Mesodermal cell (in vitro differentiated cells): ENCODE data around the gene LDLRAP1.
"Not testable (repeated sequence)": the region's sequence is repeated elsewhere in the genome, so short reads cannot be mapped to it uniquely, and the experiment has no call there.

Experiments
- H3K27ac ChIP-seq: 2 replicates; pipeline ENCODE4 v1.7.0; 2013; ENCODE audit warnings: mild to moderate bottlenecking, low read depth, low read length, moderate library complexity; ENCODE audit not compliant: severe bottlenecking
- H3K36me3 ChIP-seq: 2 replicates; pipeline ENCODE4 v1.7.1; 2013; ENCODE audit warnings: mild to moderate bottlenecking, low read length, moderate library complexity; ENCODE audit not compliant: control insufficient read depth, insufficient read depth
- H3K4me1 ChIP-seq: one replicate; pipeline ENCODE4 v1.7.1; 2013; ENCODE audit warnings: mild to moderate bottlenecking, low read length; ENCODE audit not compliant: insufficient read depth, control insufficient read depth, poor library complexity, severe bottlenecking
- H3K4me3 ChIP-seq: 2 replicates; pipeline ENCODE4 v1.7.0; 2013; ENCODE audit warnings: low read length, control low read depth, mild to moderate bottlenecking; ENCODE audit not compliant: insufficient read depth, poor library complexity, severe bottlenecking; ENCODE audit errors: extremely low read depth
- H3K9me3 ChIP-seq: 2 replicates; pipeline ENCODE4 v1.7.1; 2013; ENCODE audit warnings: mild to moderate bottlenecking, low read length, moderate library complexity; ENCODE audit not compliant: control insufficient read depth
- WGBS, 2 experiments: methylation state at CpG; one replicate each; pipeline ENCODE4 v1.1.5; 2013; ENCODE audit warnings: missing lambda C conversion rate in 2 of 2; ENCODE audit not compliant: insufficient coverage in 2 of 2; 5-methylcytosine and 5-hydroxymethylcytosine counted together

LDLRAP1 gene

GRCh38 chr1:25506566-25507463, 36.6 kb upstream of the LDLRAP1 start:
- H3K9me3 ChIP-seq, H3K36me3 ChIP-seq, H3K4me1 ChIP-seq, H3K27ac ChIP-seq, H3K4me3 ChIP-seq: not testable (repeated sequence)
- WGBS, 2 experiments = 39 to 52% methylated on average over 20 to 24 of the region's 37 CpGs

- H3K9me3 ChIP-seq = no peaks in the 10 kb centered on the region
- H3K4me1 ChIP-seq = no peaks in the 10 kb centered on the region
- 0 to 70% methylated on average over 1 to 4 of the region's 4 CpGs for WGBS, 2 experiments
- no peak overlapping the region for H3K27ac ChIP-seq
- no peak overlapping the region for H3K4me3 ChIP-seq
- no peaks in the 10 kb centered on the region for H3K36me3 ChIP-seq
Observed at GRCh38 chr1:25513666-25514065, 29.7 kb upstream of the LDLRAP1 start.

GRCh38 chr1:25515033-25515432, 28.4 kb upstream of the LDLRAP1 start:
- no peaks in the 10 kb centered on the region for H3K4me1 ChIP-seq
- no peaks in the 10 kb centered on the region for H3K36me3 ChIP-seq
- H3K27ac ChIP-seq = no peak overlapping the region
- H3K4me3 ChIP-seq = no peak overlapping the region
- H3K9me3 ChIP-seq = no peaks in the 10 kb centered on the region
- 38 to 44% methylated on average over 2 of the region's 6 CpGs for WGBS, 2 experiments

GRCh38 chr1:25516686-25517085, 26.7 kb upstream of the LDLRAP1 start:
- 88 to 91% methylated on average over 2 to 3 of the region's 3 CpGs for WGBS, 2 experiments
- no peak overlapping the region for H3K4me3 ChIP-seq
- no peaks in the 10 kb centered on the region for H3K4me1 ChIP-seq
- no peaks in the 10 kb centered on the region for H3K9me3 ChIP-seq
- no peak overlapping the region for H3K27ac ChIP-seq
- no peaks in the 10 kb centered on the region for H3K36me3 ChIP-seq

- 81 to 82% methylated on average over 22 to 24 of the region's 33 CpGs for WGBS, 2 experiments
- no peak overlapping the region for H3K27ac ChIP-seq
- no peak overlapping the region for H3K4me3 ChIP-seq
- no peaks in the 10 kb centered on the region for H3K36me3 ChIP-seq
- no peaks in the 10 kb centered on the region for H3K4me1 ChIP-seq
- no peaks in the 10 kb centered on the region for H3K9me3 ChIP-seq
Observed at GRCh38 chr1:25517476-25518394, 25.7 kb upstream of the LDLRAP1 start.

GRCh38 chr1:25519624-25520023, 23.8 kb upstream of the LDLRAP1 start:
- Histone ChIP-seq H3K36me3 (no peaks in the 10 kb centered on the region), H3K9me3 (no peaks in the 10 kb centered on the region), H3K4me1 (no peaks in the 10 kb centered on the region), H3K27ac (no peak overlapping the region), H3K4me3 (no peak overlapping the region)
- 93 to 97% methylated on average over 3 to 5 of the region's 5 CpGs for WGBS, 2 experiments

- Histone ChIP-seq H3K27ac (no peak overlapping the region), H3K36me3 (no peaks in the 10 kb centered on the region), H3K9me3 (no peaks in the 10 kb centered on the region), H3K4me1 (no peaks in the 10 kb centered on the region), H3K4me3 (no peak overlapping the region)
- 5 to 29% methylated on average over 2 of the region's 4 CpGs for WGBS, 2 experiments
Observed at GRCh38 chr1:25520446-25521061, 22.9 kb upstream of the LDLRAP1 start.

GRCh38 chr1:25522031-25522655, 21.3 kb upstream of the LDLRAP1 start:
- H3K4me3 ChIP-seq = no peak overlapping the region
- 75 to 100% methylated on average over 1 of the region's 5 CpGs for WGBS, 2 experiments

GRCh38 chr1:25523542-25523941, 19.9 kb upstream of the LDLRAP1 start:
- H3K36me3 ChIP-seq = no peaks in the 10 kb centered on the region
- H3K4me3 ChIP-seq = no peak overlapping the region
- H3K4me1 ChIP-seq = no peaks in the 10 kb centered on the region
- no peaks in the 10 kb centered on the region for H3K9me3 ChIP-seq
- H3K27ac ChIP-seq = no peak overlapping the region
- WGBS, 2 experiments = 48 to 59% methylated on average over 4 to 7 of the region's 10 CpGs

More at GRCh38 chr1:25522031-25522655, 21.3 kb upstream of the LDLRAP1 start:
- H3K9me3 ChIP-seq = no peaks in the 10 kb centered on the region
- no peak overlapping the region for H3K27ac ChIP-seq
- no peaks in the 10 kb centered on the region for H3K36me3 ChIP-seq
- H3K4me1 ChIP-seq = no peaks in the 10 kb centered on the region
